Peyer's patch (tissue), 4 donors: ENCODE data around the gene MSN.

ENCODE experiments used
- POLR2A ChIP-seq, 2 donors: fragments of 450-650 bp; IDR thresholded peaks; one replicate each; pipeline ENCODE4 v1.5.1; 2017; ENCODE audit warnings: antibody characterized with exemption in 2 of 2, mild to moderate bottlenecking in 2 of 2, moderate library complexity in 2 of 2
- TF ChIP-seq, protein P1 (sequence below), 6 experiments: fragments of 450-650 bp in 4 of 6; fragments of 200-600 bp in 2 of 6; sonication (generic) in 1 of 6; IDR thresholded peaks; one replicate each; pipeline ENCODE4 v1.5.1; 2017 to 2019; ENCODE audit warnings: antibody characterized with exemption in 6 of 6, mild to moderate bottlenecking in 3 of 6, moderate library complexity in 1 of 6

DNA sequence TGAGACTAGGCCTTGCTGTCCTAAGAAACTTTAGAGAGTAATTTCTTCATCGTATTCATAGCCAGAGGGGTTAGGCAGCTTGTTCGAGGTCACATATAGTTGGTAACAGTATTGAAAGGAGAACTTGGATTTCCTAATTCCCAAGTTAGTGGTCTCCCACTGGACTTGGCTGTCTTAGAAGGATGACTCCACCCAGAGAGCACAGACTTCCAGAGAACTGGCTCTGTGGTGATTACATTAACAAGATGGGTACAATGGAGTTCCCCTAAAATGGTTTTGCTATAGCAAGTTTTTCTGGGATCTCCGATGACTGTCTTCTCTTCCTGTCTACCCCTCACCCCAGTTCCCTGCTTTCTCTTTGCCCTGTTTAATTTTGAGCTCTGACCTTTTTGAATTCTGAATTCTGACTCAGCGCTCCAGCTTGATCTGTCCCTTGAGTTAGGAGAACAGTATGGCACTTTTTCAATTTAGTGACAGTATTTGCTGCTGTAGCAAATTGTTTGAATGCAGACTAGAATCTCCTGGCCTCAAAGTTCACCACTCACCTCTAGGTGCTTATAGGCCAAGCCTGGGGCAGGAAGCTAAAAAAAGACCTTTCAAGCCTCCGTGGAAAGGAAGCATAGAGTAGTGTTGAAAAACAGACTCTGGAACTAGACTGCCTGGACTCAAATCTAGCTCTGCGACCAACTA lies 6.9 kb downstream of the MSN start:
- TF ChIP-seq, protein P1, sequence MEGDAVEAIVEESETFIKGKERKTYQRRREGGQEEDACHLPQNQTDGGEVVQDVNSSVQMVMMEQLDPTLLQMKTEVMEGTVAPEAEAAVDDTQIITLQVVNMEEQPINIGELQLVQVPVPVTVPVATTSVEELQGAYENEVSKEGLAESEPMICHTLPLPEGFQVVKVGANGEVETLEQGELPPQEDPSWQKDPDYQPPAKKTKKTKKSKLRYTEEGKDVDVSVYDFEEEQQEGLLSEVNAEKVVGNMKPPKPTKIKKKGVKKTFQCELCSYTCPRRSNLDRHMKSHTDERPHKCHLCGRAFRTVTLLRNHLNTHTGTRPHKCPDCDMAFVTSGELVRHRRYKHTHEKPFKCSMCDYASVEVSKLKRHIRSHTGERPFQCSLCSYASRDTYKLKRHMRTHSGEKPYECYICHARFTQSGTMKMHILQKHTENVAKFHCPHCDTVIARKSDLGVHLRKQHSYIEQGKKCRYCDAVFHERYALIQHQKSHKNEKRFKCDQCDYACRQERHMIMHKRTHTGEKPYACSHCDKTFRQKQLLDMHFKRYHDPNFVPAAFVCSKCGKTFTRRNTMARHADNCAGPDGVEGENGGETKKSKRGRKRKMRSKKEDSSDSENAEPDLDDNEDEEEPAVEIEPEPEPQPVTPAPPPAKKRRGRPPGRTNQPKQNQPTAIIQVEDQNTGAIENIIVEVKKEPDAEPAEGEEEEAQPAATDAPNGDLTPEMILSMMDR (IDR thresholded peaks at IDR 0.05), result no peak
- no peak for TF ChIP-seq POLR2A (IDR thresholded peaks at IDR 0.05)
